ENCODE measurements around the gene TK1. TPM values are rescaled to one million over a fixed set of nuclear protein-coding genes. Genes with fewer than 3 reads are reported as not detected.
"Not testable (repeated sequence)": the region's sequence is repeated elsewhere in the genome, so short reads cannot be mapped to it uniquely, and the experiment has no call there.

Gene TK1
- total and polyA plus RNA-seq, 7 experiments from 2014 or later, result 0.20 to 57.7 (median 0.29) TPM; not detected in 2

DNA sequence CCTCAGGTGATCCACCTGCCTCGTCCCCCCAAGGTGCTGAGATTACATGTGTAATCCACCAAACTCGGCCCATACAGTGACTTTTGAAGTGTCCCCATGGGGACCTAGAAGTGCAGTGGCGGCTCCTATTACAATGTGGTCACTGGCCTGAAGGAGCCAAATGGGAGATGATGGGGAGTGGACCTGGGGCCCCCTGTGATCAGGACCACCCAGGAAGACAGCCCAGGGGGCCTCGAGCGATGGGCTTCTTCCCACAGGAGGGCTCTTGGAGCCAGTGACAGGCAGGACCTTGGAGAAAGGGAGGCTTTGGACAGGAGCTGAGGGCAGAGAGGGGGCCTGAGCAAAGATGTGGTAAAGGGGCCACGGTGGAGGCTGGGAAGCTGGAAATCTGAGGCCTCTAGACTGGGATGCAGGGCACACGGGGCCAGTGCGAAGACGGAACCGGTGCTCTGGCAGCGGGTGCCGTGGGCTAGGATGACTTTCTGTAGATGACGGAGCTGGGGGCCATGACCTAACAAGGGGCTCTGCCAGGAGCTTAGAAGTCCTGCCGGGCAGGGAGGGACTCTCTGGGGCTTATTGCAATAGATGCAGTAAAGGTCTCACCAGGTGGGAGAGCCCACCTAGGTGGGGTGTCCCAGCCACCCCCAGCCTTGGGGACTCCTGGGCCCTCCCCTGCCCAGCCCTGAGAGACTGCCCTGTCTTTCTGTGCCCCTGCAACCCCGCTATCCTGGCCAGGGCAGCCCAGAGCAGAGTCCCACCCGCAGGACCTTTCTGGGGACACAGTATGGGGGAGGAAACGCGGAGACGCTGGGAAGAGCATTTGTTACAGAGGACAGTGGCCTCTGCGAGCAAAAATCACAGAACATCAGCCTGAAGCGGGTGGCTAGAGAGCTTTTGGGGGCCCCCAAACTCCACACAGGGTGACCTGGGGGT lies 43.4 kb downstream of the TK1 start:
- Mint-ChIP-seq H3K4me3 (no peak overlapping the region), H3K27ac (peak overlapping the region in 8 of 9 donors; percentile 44 to 88 (median 77)), H3K36me3 (peaks cover 0 to 15% (median 4%) of the 10 kb centered on the region in 5 donors), H3K9me3 (peaks cover 0 to 3% (median 0%) of the 10 kb centered on the region in 11 donors), H3K27me3 (peaks cover 0 to under 1% (median 0%) of the 10 kb centered on the region in 5 donors), H3K4me1 (peaks cover 33 to 62% (median 58%) of the 10 kb centered on the region in 7 donors)
- Histone ChIP-seq H3K36me3 (ENCODE audit: control insufficient read depth in 2 of 3, insufficient read depth in 3 of 3, low read length in 3 of 3) (peaks cover 0 to 26% (median 0%) of the 10 kb centered on the region in 3 experiments), H3K9me3 (ENCODE audit: control insufficient read depth in 2 of 3, low read length in 3 of 3) (no peaks in the 10 kb centered on the region), H3K4me1 (ENCODE audit: control insufficient read depth in 2 of 2, insufficient read depth in 2 of 2, low read length in 2 of 2) (peaks cover 9 to 46% of the 10 kb centered on the region in 2 donors), H3K4me3 (ENCODE audit: low read length) (no peak overlapping the region), H3K27ac (ENCODE audit: low read depth, low read length) (peak overlapping the region; percentile 37), H3K27me3 (ENCODE audit: control insufficient read depth in 2 of 2, insufficient read depth in 2 of 2, low read length in 2 of 2) (no peaks in the 10 kb centered on the region)
- ChIA-PET POLR2A (interaction anchor here (0.8 to 27.3 kb wide), 8 partner anchors 8 to 43 kb away, joined by 3 to 898 read pairs (median 4); partner anchors contain the start of genes AFMID, TK1, TMC6 and TMC8), CTCF (interaction anchor here (1.1 kb wide), 1 partner anchor 33 kb away, joined by 5 read pairs; no protein-coding TSS in a partner anchor)
- no peak for ATAC-seq
- no peak for DNase-seq
- intact Hi-C loops (cut with micrococcal nuclease), result loop anchor here in 1 of 2 donors (10.0 kb wide), 1 partner anchor 71 kb away; the partner anchor contains the start of gene BIRC5

GRCh38 chr17:78142119-78142861 lies 44.6 kb downstream of the TK1 start:
- ChIA-PET CTCF (interaction anchor here (1.6 kb wide), 1 partner anchor 29 kb away, joined by 4 read pairs; no protein-coding TSS in a partner anchor), POLR2A (interaction anchor here (0.9 to 27.3 kb wide), 7 partner anchors 2 to 34 kb away, joined by 3 to 898 read pairs (median 4); partner anchors contain the start of genes C17orf99, TMC6 and TMC8)
- H3K4me1 ChIP-seq (ENCODE audit: control insufficient read depth in 2 of 2, insufficient read depth in 2 of 2, low read length in 2 of 2), result peaks cover 17 to 53% of the 10 kb centered on the region in 2 donors
- Mint-ChIP-seq H3K27ac (peak overlapping the region in 8 of 9 donors; percentile 21 to 88 (median 50)), H3K9me3 (peaks cover 0 to 3% (median 0%) of the 10 kb centered on the region in 11 donors), H3K4me3 (peak overlapping the region in 3 of 10 donors; percentile 9 to 47 (median 29)), H3K27me3 (no peaks in the 10 kb centered on the region), H3K4me1 (peaks cover 41 to 63% (median 56%) of the 10 kb centered on the region in 7 donors), H3K36me3 (peaks cover 0 to 17% (median 4%) of the 10 kb centered on the region in 5 donors)
- ATAC-seq (no peak), DNase-seq (no peak)
- peak overlapping the region; percentile 34 for H3K27ac ChIP-seq (ENCODE audit: low read depth, low read length)
- H3K4me3 ChIP-seq (ENCODE audit: low read length), result no peak overlapping the region
- no peaks in the 10 kb centered on the region for H3K9me3 ChIP-seq (ENCODE audit: control insufficient read depth in 2 of 3, low read length in 3 of 3)
- peaks cover 0 to 36% (median 0%) of the 10 kb centered on the region in 3 experiments for H3K36me3 ChIP-seq (ENCODE audit: control insufficient read depth in 2 of 3, insufficient read depth in 3 of 3, low read length in 3 of 3)
- no peaks in the 10 kb centered on the region for H3K27me3 ChIP-seq (ENCODE audit: control insufficient read depth in 2 of 2, insufficient read depth in 2 of 2, low read length in 2 of 2)
- intact Hi-C loops (cut with micrococcal nuclease), result loop anchor here in 1 of 2 donors (10.0 kb wide), 1 partner anchor 73 kb away; the partner anchor contains the start of gene BIRC5

DNA sequence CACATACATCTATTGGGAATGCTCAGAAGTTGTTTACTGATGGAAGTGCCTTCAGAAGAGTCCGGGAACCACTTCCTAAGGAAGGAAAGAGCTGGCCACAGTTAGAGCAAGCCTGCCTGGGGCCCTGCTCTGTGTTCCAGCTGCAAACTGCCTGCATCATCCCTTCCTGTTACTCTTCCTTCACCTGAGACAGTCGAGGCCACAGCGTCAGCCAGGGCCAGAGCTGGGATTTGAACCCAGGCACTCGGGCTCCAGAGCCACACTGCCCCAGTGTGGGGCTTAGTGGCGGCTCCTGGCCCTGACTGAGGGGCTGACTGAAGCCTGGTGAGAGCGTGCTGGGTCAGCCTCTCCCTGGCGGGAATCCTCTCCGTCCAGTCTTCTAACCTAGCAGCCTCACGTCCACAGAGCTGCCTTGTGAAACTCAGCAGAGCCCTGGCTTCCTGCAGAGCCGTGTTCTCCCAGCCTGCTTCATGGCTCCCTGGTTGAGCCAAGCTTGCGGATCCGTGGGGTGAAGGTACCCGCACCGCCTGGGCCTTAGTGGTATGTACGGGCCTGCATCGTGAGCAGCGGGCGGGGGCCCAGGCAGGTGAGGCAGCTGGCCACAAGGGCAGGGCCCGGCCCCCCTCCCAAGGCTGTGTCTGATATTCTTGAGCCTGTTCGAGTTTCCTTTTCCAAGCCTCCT lies 45.3 kb downstream of the TK1 start:
- intact Hi-C loops (cut with micrococcal nuclease), result loop anchor here in 1 of 2 donors (10.0 kb wide), 1 partner anchor 73 kb away; the partner anchor contains the start of gene BIRC5

GRCh38 chr17:78140169-78141051 lies 46.4 kb downstream of the TK1 start:
- Histone ChIP-seq H3K9me3 (ENCODE audit: control insufficient read depth in 2 of 3, low read length in 3 of 3) (no peaks in the 10 kb centered on the region), H3K27ac (ENCODE audit: low read depth, low read length) (peak overlapping the region; percentile 45), H3K4me1 (ENCODE audit: control insufficient read depth in 2 of 2, insufficient read depth in 2 of 2, low read length in 2 of 2) (peaks cover 27 to 70% of the 10 kb centered on the region in 2 donors), H3K27me3 (ENCODE audit: control insufficient read depth in 2 of 2, insufficient read depth in 2 of 2, low read length in 2 of 2) (no peaks in the 10 kb centered on the region), H3K36me3 (ENCODE audit: control insufficient read depth in 2 of 3, insufficient read depth in 3 of 3, low read length in 3 of 3) (peaks cover 11 to 55% (median 15%) of the 10 kb centered on the region in 3 experiments), H3K4me3 (ENCODE audit: low read length) (no peak overlapping the region)
- Mint-ChIP-seq H3K9me3 (peaks cover 0 to 3% (median 0%) of the 10 kb centered on the region in 11 donors), H3K4me3 (peak overlapping the region; percentile 40 to 75 (median 64)), H3K36me3 (peaks cover 0 to 32% (median 14%) of the 10 kb centered on the region in 5 donors), H3K4me1 (peaks cover 57 to 79% (median 75%) of the 10 kb centered on the region in 7 donors), H3K27ac (peak overlapping the region; percentile 68 to 96 (median 87)), H3K27me3 (no peaks in the 10 kb centered on the region)
- ChIA-PET CTCF (interaction anchor here (0.6 to 1.5 kb wide), 6 partner anchors 10 to 35 kb away, joined by 3 to 6 read pairs (median 4); partner anchors contain the start of gene TMC8), POLR2A (interaction anchor here (0.8 to 27.3 kb wide), 12 partner anchors 0 to 182 kb away, joined by 3 to 898 read pairs (median 4); partner anchors contain the start of genes C17orf99, TMC6, TMC8 and TNRC6C)
- peak; percentile 88 to 98 (median 96) for DNase-seq
- intact Hi-C loops (cut with micrococcal nuclease), result loop anchor here (1.0 to 10.0 kb wide), 6 partner anchors 10 to 74 kb away; partner anchors contain the start of genes BIRC5 (in 2 of the 2), SYNGR2 (in 2 of the 2), TMC8 (in 2 of the 2) and AFMID (in 1 of the 2)
- peak; percentile 95 for ATAC-seq

More for the DNA sequence above, 45.3 kb downstream of the TK1 start:
- Mint-ChIP-seq H3K9me3 (peaks cover 0 to 3% (median 0%) of the 10 kb centered on the region in 11 donors), H3K36me3 (peaks cover 0 to 22% (median 4%) of the 10 kb centered on the region in 5 donors), H3K27me3 (no peaks in the 10 kb centered on the region), H3K27ac (peak overlapping the region in 4 of 9 donors; percentile 48 to 73 (median 66)), H3K4me3 (peak overlapping the region in 2 of 10 donors; percentile 18 to 30), H3K4me1 (peaks cover 46 to 69% (median 63%) of the 10 kb centered on the region in 7 donors)
- CTCF ChIA-PET, result interaction anchor here (1.6 kb wide), 1 partner anchor 28 kb away, joined by 4 read pairs; no protein-coding TSS in a partner anchor
- Histone ChIP-seq H3K4me1 (ENCODE audit: control insufficient read depth in 2 of 2, insufficient read depth in 2 of 2, low read length in 2 of 2) (peaks cover 24 to 60% of the 10 kb centered on the region in 2 donors), H3K36me3 (ENCODE audit: control insufficient read depth in 2 of 3, insufficient read depth in 3 of 3, low read length in 3 of 3) (peaks cover under 1 to 43% (median 4%) of the 10 kb centered on the region in 3 experiments), H3K9me3 (ENCODE audit: control insufficient read depth in 2 of 3, low read length in 3 of 3) (no peaks in the 10 kb centered on the region), H3K27ac (ENCODE audit: low read depth, low read length) (peak overlapping the region; percentile 34), H3K4me3 (ENCODE audit: low read length) (no peak overlapping the region), H3K27me3 (ENCODE audit: control insufficient read depth in 2 of 2, insufficient read depth in 2 of 2, low read length in 2 of 2) (no peaks in the 10 kb centered on the region)
- POLR2A ChIA-PET, result interaction anchor here (0.9 to 27.3 kb wide), 7 partner anchors 1 to 35 kb away, joined by 3 to 898 read pairs (median 5); partner anchors contain the start of genes C17orf99, TMC6 and TMC8
- no peak for ATAC-seq
- DNase-seq, result no peak

DNA sequence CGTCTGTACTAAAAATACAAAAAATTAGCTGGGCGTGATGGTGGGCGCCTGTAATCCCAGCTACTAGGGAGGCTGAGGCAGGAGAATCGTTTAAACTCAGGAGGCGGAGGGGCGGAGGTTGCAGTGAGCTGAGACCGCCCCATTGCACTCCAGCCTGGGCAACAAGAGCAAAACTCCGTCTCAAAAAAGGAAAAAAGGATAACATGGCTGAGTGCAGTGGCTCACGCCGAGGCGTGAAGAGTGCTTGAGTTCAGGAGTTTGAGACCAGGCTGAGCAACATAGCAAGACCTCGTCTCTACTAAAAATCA lies 47.0 kb downstream of the TK1 start:
- DNase-seq; ATAC-seq; H3K9me3 Mint-ChIP-seq; H3K27me3 ChIP-seq (ENCODE audit: control insufficient read depth in 2 of 2, insufficient read depth in 2 of 2, low read length in 2 of 2); H3K9me3 ChIP-seq (ENCODE audit: control insufficient read depth in 2 of 3, low read length in 3 of 3); H3K4me3 ChIP-seq (ENCODE audit: low read length); H3K27me3 Mint-ChIP-seq: not testable (repeated sequence)
- Mint-ChIP-seq H3K4me3 (peak overlapping the region; percentile 34 to 75 (median 64)), H3K36me3 (peaks cover 0 to 33% (median 16%) of the 10 kb centered on the region in 5 donors), H3K27ac (peak overlapping the region; percentile 68 to 96 (median 87)), H3K4me1 (peaks cover 59 to 85% (median 77%) of the 10 kb centered on the region in 7 donors)
- intact Hi-C loops (cut with micrococcal nuclease), result loop anchor here (1.0 to 10.0 kb wide), 6 partner anchors 10 to 75 kb away; partner anchors contain the start of genes BIRC5 (in 2 of the 2), SYNGR2 (in 2 of the 2), TMC8 (in 2 of the 2) and AFMID (in 1 of the 2)
- POLR2A ChIA-PET, result interaction anchor here (0.6 to 27.3 kb wide), 11 partner anchors 1 to 181 kb away, joined by 3 to 898 read pairs (median 4); partner anchors contain the start of genes C17orf99, TMC6, TMC8 and TNRC6C
- Histone ChIP-seq H3K4me1 (ENCODE audit: control insufficient read depth in 2 of 2, insufficient read depth in 2 of 2, low read length in 2 of 2) (peaks cover 30 to 76% of the 10 kb centered on the region in 2 donors), H3K27ac (ENCODE audit: low read depth, low read length) (peak overlapping the region; percentile 45), H3K36me3 (ENCODE audit: control insufficient read depth in 2 of 3, insufficient read depth in 3 of 3, low read length in 3 of 3) (peaks cover 17 to 60% (median 21%) of the 10 kb centered on the region in 3 experiments)
- CTCF ChIA-PET, result interaction anchor here (0.9 to 1.5 kb wide), 5 partner anchors 10 to 34 kb away, joined by 3 to 6 read pairs (median 4); partner anchors contain the start of gene TMC8

All from naive thymus-derived CD4-positive, alpha-beta T cell (primary cell).